Upper lobe of left lung (tissue), 6 donors: ENCODE measurements around the gene RPS6KA3. TPM values are rescaled to one million over a fixed set of nuclear protein-coding genes. Genes with fewer than 3 reads are reported as not detected.

ENCODE experiments used
- ATAC-seq, 2 donors: fragments of 200-7000 bp; cut with Tn5 transposase; one replicate each; pipeline ENCODE4 v1.9.1; 2022; ENCODE audit warnings: mild to moderate bottlenecking in 2 of 2, moderate library complexity in 2 of 2; ENCODE audit not compliant: low FRiP score in 2 of 2
- DNase-seq, 2 donors: peaks; one replicate each; pipeline ENCODE4 v3.0.0-alpha.2; 2019 to 2020
- H3K27ac ChIP-seq, 4 donors: fragments of 200-600 bp; sonication (generic); one replicate each; pipeline ENCODE4 v1.5.1; 2016 to 2019
- H3K27me3 ChIP-seq, 4 donors: fragments of 200-600 bp; sonication (generic); one replicate each; pipeline ENCODE4 v1.5.1; 2017 to 2019
- H3K36me3 ChIP-seq, 4 donors: fragments of 200-600 bp; sonication (generic); one replicate each; pipeline ENCODE4 v1.5.1; 2016 to 2019
- H3K4me1 ChIP-seq, 4 donors: fragments of 200-600 bp; sonication (generic); one replicate each; pipeline ENCODE4 v1.5.1; 2018 to 2019
- H3K4me3 ChIP-seq, 4 donors: fragments of 200-600 bp; sonication (generic); one replicate each; pipeline ENCODE4 v1.5.1; 2017 to 2019; ENCODE audit warnings: mild to moderate bottlenecking in 2 of 4, moderate library complexity in 1 of 4
- H3K9me3 ChIP-seq, 4 donors: fragments of 200-600 bp; sonication (generic); one replicate each; pipeline ENCODE4 v1.5.1; 2018 to 2019
- EP300 ChIP-seq, 4 donors: sonication (generic); formaldehyde crosslinking; IDR thresholded peaks; one replicate each; pipeline ENCODE4 v1.5.1; 2017; ENCODE audit warnings: antibody characterized with exemption in 4 of 4, control low read depth in 2 of 4
- POLR2A ChIP-seq, 4 donors: fragments of 450-650 bp; IDR thresholded peaks; one replicate each; pipeline ENCODE4 v1.5.1; 2016 to 2017; ENCODE audit warnings: antibody characterized with exemption in 4 of 4, mild to moderate bottlenecking in 2 of 4
- POLR2AphosphoS5 ChIP-seq, 2 donors: sonication (generic); formaldehyde crosslinking; IDR thresholded peaks; one replicate each; pipeline ENCODE4 v1.5.1; 2017; ENCODE audit warnings: antibody characterized with exemption in 2 of 2
- WGBS, 2 donors: methylation state at CpG; one replicate each; pipeline ENCODE4 v1.1.5; 2017 to 2018; 5-methylcytosine and 5-hydroxymethylcytosine counted together
- total RNA-seq, 6 donors: library from RNA; depleted of rRNA in 4 of 6; stranded (reverse); fragments of >200 nt in 4 of 6; gene quantifications; one replicate each; pipeline versions ENCODE4 v1.1.0 to v1.2.1, GENCODE V29; 2016 to 2021
- TF ChIP-seq, protein P1 (sequence below), 6 experiments: fragments of 450-650 bp in 4 of 6; fragments of 200-600 bp in 2 of 6; sonication (generic) in 2 of 6; IDR thresholded peaks; one replicate each; pipeline ENCODE4 v1.5.1; 2016 to 2019; ENCODE audit warnings: antibody characterized with exemption in 6 of 6
- donor health status: DM: no; HTN: no; CAD: no; lungs with moderate emphysema.
- donor health status: DM: no; HTN: yes; CAD: no; lungs with severe emphysema.

The RPS6KA3 gene
- total RNA-seq, 6 donors from 2014 or later: 24.6 to 93.0 (median 58.4) TPM

GRCh38 chrX:20217271-20217670 is 49.4 kb downstream of the RPS6KA3 start:
- no peak for TF ChIP-seq POLR2A (IDR thresholded peaks at IDR 0.05)
- TF ChIP-seq EP300 (IDR thresholded peaks at IDR 0.05): no peak
- TF ChIP-seq, protein P1, sequence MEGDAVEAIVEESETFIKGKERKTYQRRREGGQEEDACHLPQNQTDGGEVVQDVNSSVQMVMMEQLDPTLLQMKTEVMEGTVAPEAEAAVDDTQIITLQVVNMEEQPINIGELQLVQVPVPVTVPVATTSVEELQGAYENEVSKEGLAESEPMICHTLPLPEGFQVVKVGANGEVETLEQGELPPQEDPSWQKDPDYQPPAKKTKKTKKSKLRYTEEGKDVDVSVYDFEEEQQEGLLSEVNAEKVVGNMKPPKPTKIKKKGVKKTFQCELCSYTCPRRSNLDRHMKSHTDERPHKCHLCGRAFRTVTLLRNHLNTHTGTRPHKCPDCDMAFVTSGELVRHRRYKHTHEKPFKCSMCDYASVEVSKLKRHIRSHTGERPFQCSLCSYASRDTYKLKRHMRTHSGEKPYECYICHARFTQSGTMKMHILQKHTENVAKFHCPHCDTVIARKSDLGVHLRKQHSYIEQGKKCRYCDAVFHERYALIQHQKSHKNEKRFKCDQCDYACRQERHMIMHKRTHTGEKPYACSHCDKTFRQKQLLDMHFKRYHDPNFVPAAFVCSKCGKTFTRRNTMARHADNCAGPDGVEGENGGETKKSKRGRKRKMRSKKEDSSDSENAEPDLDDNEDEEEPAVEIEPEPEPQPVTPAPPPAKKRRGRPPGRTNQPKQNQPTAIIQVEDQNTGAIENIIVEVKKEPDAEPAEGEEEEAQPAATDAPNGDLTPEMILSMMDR (IDR thresholded peaks at IDR 0.05): no peak
- no peak for TF ChIP-seq POLR2AphosphoS5 (IDR thresholded peaks at IDR 0.05)
- ATAC-seq (peak in 1 of 2 donors; percentile 53), DNase-seq (no peak)
- peak overlapping the region in 2 of 4 donors; percentile 4 to 49 for H3K27ac ChIP-seq
- H3K27me3 ChIP-seq: no peaks in the 10 kb centered on the region
- 8 to 46% methylated on average over 1 of the region's 1 CpG for WGBS, 2 donors
- peaks cover 0 to 6% (median 2%) of the 10 kb centered on the region in 4 donors for H3K4me1 ChIP-seq
- H3K36me3 ChIP-seq: no peaks in the 10 kb centered on the region
- H3K4me3 ChIP-seq: peak overlapping the region in 1 of 4 donors; percentile 28
- H3K9me3 ChIP-seq: no peaks in the 10 kb centered on the region

- peaks cover 0 to 6% (median 3%) of the 10 kb centered on the region in 4 donors for H3K4me1 ChIP-seq
- TF ChIP-seq POLR2A (IDR thresholded peaks at IDR 0.05): no peak
- no peak for TF ChIP-seq EP300 (IDR thresholded peaks at IDR 0.05)
- TF ChIP-seq POLR2AphosphoS5 (IDR thresholded peaks at IDR 0.05): no peak
- TF ChIP-seq, protein P1 (IDR thresholded peaks at IDR 0.05): no peak
- H3K4me3 ChIP-seq: no peak overlapping the region
- H3K27ac ChIP-seq: no peak overlapping the region
- DNase-seq: no peak
- no peaks in the 10 kb centered on the region for H3K36me3 ChIP-seq
- H3K27me3 ChIP-seq: no peaks in the 10 kb centered on the region
- ATAC-seq: no peak
- H3K9me3 ChIP-seq: no peaks in the 10 kb centered on the region
Observed at GRCh38 chrX:20215565-20215964, 51.1 kb downstream of the RPS6KA3 start.

DNA sequence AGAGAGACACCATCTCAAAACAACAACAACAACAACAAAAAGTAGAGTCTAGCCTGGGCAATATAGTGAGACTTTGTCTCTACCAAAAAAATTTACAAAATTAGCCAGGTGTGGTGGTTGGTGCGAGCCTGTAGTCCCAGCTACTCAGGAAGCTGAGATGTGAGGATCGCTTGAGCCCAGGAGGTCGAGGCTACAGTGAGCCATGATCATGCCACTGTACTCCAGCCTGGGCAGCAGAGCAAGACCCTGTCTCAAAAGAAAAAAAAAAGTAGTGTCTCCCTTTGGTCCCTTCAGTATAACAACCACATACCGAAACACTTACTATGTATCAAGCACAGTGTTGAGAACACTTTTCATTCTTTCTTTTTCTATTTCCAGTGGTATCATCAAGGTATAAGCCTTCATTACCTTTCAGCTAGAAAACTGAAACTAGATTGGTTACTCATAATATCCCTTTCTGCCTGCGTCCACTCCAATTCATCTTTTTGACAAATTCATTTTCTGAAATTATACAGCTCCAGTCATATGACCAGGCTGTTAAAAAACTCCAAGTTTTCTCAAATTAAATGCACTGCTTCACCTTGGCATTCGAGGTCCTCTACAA is 54.1 kb downstream of the RPS6KA3 start:
- no peak for DNase-seq
- no peak for ATAC-seq
- 73 to 85% methylated on average over 6 of the region's 6 CpGs for WGBS, 2 donors
- Histone ChIP-seq H3K4me3 (no peak overlapping the region), H3K27ac (no peak overlapping the region), H3K9me3 (no peaks in the 10 kb centered on the region), H3K36me3 (peaks cover 0 to 7% (median 3%) of the 10 kb centered on the region in 4 donors), H3K4me1 (peaks cover 0 to 6% (median 3%) of the 10 kb centered on the region in 4 donors), H3K27me3 (no peaks in the 10 kb centered on the region)
- TF ChIP-seq POLR2A (IDR thresholded peaks at IDR 0.05): no peak
- TF ChIP-seq POLR2AphosphoS5 (IDR thresholded peaks at IDR 0.05): no peak
- TF ChIP-seq, protein P1 (IDR thresholded peaks at IDR 0.05): no peak

DNA sequence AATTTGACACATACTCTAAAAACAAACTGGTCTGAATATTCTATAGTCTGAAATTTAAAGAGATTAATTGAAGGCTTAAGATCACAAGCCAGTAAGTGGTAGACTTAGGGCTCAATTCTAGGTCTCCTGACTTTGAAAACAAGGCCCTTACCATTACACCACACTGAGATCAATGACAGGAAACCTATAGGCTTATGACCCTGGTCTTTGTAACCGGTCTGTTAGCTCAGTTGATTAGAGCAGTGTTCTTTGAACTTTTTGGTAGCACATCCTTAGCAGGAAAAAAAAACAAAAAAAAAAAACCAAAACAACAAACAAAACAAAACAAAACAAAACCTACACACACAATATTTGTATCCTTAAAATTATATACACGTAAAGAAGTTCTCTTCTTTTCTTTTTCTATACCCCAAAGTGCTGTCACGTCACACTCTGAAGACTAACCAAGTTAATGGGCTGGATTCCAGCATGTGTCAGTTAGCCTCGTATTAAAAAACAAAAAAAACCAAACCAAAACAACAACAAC is 55.4 kb downstream of the RPS6KA3 start:
- Histone ChIP-seq H3K4me3 (no peak overlapping the region), H3K27me3 (no peaks in the 10 kb centered on the region), H3K4me1 (peaks cover 0 to 6% (median 0%) of the 10 kb centered on the region in 4 donors), H3K9me3 (no peaks in the 10 kb centered on the region), H3K36me3 (peaks cover 0 to 12% (median 3%) of the 10 kb centered on the region in 4 donors), H3K27ac (no peak overlapping the region)
- TF ChIP-seq, protein P1 (IDR thresholded peaks at IDR 0.05): no peak
- no peak for TF ChIP-seq EP300 (IDR thresholded peaks at IDR 0.05)
- no peak for TF ChIP-seq POLR2AphosphoS5 (IDR thresholded peaks at IDR 0.05)
- no peak for TF ChIP-seq POLR2A (IDR thresholded peaks at IDR 0.05)
- ATAC-seq: no peak
- no peak for DNase-seq
- WGBS, 2 donors: 62 to 74% methylated on average over 4 of the region's 4 CpGs
